HG02981 (cell line): ENCODE results near the gene INO80C.
A peak's percentile ranks its signal among the peaks of the same experiment; 100 is the strongest.

ENCODE experiments used
- ATAC-seq: cut with Tn5 transposase; IDR thresholded peaks from one replicate; pipeline ENCODE4 v1.9.1; 2021; ENCODE audit warnings: mild to moderate bottlenecking, moderate library complexity; ENCODE audit not compliant: unreplicated experiment

Gene INO80C

GRCh38 chr18:35497370-35498197 lies at the start of gene INO80C:
Gene INO80C (minus strand): TSS chr18:35497960. CDS start chr18:35497874, 86 bp downstream.
- ATAC-seq = peak; percentile 91

GRCh38 chr18:35547008-35547605 lies 49.3 kb upstream of the INO80C start:
- no peak for ATAC-seq

GRCh38 chr18:35542356-35542755 lies 44.6 kb upstream of the INO80C start:
- no peak for ATAC-seq

GRCh38 chr18:35535297-35535696 lies 37.5 kb upstream of the INO80C start:
- ATAC-seq = no peak

GRCh38 chr18:35533916-35534405 lies 36.2 kb upstream of the INO80C start:
- no peak for ATAC-seq

GRCh38 chr18:35528749-35529274 lies 31.1 kb upstream of the INO80C start:
- no peak for ATAC-seq

- no peak for ATAC-seq
Observed at GRCh38 chr18:35526495-35527059, 28.8 kb upstream of the INO80C start.

GRCh38 chr18:35525795-35526494 lies 28.2 kb upstream of the INO80C start:
- ATAC-seq = no peak

- no peak for ATAC-seq
Observed at GRCh38 chr18:35524226-35524625, 26.5 kb upstream of the INO80C start.

- ATAC-seq = no peak
Observed at GRCh38 chr18:35522130-35522959, 24.6 kb upstream of the INO80C start.

- no peak for ATAC-seq
Observed at GRCh38 chr18:35521133-35521532, 23.4 kb upstream of the INO80C start.

- no peak for ATAC-seq
Observed at GRCh38 chr18:35519148-35519899, 21.6 kb upstream of the INO80C start.

- ATAC-seq = no peak
Observed at GRCh38 chr18:35517715-35518114, 20.0 kb upstream of the INO80C start.

- no peak for ATAC-seq
Observed at GRCh38 chr18:35516789-35517188, 19.0 kb upstream of the INO80C start.

GRCh38 chr18:35516351-35516750 lies 18.6 kb upstream of the INO80C start:
- ATAC-seq = no peak

- no peak for ATAC-seq
Observed at GRCh38 chr18:35515460-35516130, 17.8 kb upstream of the INO80C start.

- ATAC-seq = no peak
Observed at GRCh38 chr18:35514752-35515459, 17.1 kb upstream of the INO80C start.

GRCh38 chr18:35514283-35514682 lies 16.5 kb upstream of the INO80C start:
- ATAC-seq = no peak
